Measurements from ENCODE around the gene JPH4.

Gene JPH4

DNA sequence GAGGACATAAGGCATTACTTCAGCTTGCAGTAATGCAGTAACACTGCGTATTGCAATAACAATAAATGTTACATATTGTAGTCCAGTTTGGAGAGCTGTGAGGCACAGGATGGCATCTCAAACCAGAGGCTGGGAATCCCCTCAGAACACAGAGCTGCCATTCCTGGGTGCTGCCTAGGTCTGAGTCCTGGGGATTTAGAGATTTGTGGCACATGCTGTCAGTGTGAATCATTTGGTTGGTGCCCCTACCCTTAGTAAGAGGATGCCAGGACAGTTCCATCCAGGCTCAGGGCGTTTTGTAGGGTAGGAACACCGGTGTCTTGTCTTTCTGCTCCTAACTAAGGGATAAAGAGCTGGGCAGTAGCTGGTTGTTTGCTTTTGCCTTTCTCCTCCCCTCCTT lies 49.6 kb downstream of the JPH4 start:
- TF ChIP-seq, protein P1, sequence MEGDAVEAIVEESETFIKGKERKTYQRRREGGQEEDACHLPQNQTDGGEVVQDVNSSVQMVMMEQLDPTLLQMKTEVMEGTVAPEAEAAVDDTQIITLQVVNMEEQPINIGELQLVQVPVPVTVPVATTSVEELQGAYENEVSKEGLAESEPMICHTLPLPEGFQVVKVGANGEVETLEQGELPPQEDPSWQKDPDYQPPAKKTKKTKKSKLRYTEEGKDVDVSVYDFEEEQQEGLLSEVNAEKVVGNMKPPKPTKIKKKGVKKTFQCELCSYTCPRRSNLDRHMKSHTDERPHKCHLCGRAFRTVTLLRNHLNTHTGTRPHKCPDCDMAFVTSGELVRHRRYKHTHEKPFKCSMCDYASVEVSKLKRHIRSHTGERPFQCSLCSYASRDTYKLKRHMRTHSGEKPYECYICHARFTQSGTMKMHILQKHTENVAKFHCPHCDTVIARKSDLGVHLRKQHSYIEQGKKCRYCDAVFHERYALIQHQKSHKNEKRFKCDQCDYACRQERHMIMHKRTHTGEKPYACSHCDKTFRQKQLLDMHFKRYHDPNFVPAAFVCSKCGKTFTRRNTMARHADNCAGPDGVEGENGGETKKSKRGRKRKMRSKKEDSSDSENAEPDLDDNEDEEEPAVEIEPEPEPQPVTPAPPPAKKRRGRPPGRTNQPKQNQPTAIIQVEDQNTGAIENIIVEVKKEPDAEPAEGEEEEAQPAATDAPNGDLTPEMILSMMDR (IDR thresholded peaks at IDR 0.05; ENCODE audit: low read depth, low read length): no peak
- no peak for DNase-seq (ENCODE audit: low read depth, low spot score)

DNA sequence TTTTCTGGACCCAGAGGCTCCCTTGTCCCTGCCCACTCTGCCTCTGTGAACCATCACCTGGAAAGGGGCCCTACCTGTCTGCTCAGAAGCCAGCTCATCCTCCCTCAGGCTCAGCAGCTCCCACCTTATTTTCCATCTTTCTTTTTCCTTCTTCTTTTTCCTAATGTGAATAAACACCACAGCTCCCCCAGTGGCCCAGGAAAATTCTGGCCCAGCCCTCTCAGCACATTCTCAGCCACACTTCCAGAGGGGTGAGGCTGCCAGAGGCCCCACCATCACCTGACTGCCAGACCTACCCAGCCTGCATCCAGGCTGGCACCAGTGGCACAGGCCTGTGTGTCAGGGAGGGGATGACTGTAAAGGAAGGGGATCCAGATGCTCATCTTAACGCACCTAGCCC lies 50.0 kb downstream of the JPH4 start:
- TF ChIP-seq, protein P1 (IDR thresholded peaks at IDR 0.05; ENCODE audit: low read depth, low read length): peak; percentile 31
- no peak for DNase-seq (ENCODE audit: low read depth, low spot score)
- in situ Hi-C loops (cut with HindIII; ENCODE audit: low sequenced_read_pairs): no loop called here
- no peak overlapping the region for H3K4me3 ChIP-seq (ENCODE audit: low read depth, low read length)

More for the DNA sequence above, 49.6 kb downstream of the JPH4 start:
- in situ Hi-C loops (cut with HindIII; ENCODE audit: low sequenced_read_pairs): no loop called here
- H3K4me3 ChIP-seq (ENCODE audit: low read depth, low read length): no peak overlapping the region

DNA sequence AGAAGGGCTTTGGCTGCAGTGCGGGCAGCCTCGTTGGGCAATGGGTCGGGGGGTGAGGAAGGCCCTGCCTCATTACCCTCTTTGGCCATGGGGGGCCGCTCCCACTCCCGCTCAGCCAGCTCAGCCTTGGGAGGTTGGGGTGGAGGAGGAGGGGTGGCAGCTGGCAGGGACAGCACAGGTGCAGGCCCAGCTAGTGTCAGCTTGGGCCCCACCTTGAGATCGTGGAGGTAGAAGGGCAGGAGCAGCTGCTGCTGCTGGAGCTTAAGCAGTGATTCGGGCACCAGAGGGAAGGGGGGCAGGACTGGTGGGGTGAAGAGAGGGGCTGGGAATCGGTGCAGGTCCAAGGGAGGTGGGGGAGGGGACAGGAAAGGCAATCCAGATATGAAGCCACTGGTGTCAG lies 53.0 kb downstream of the JPH4 start:
- TF ChIP-seq, protein P1 (IDR thresholded peaks at IDR 0.05; ENCODE audit: low read depth, low read length): no peak
- in situ Hi-C loops (cut with HindIII; ENCODE audit: low sequenced_read_pairs): no loop called here
- DNase-seq (ENCODE audit: low read depth, low spot score): no peak
- no peak overlapping the region for H3K4me3 ChIP-seq (ENCODE audit: low read depth, low read length)

DNA sequence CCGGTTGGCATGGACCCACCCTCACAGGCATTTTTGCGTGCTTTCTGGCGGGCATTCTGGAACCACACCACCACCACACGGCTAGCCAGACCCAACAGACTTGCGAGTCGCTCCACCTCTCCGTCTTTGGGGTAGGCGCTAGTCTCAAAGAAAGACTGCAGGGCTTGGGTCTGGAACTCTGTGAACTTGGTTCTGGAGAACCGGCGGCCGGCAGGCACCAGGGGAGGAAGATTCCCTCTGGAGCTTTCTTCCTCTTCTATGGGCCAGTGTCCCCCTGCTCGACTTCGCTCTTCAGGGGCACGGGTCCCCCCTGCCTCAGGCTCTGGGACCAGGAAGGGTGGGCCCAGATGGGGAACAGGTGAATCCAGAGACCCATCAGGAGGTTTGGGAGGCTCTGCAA lies 53.6 kb downstream of the JPH4 start:
- no peak for DNase-seq (ENCODE audit: low read depth, low spot score)
- in situ Hi-C loops (cut with HindIII; ENCODE audit: low sequenced_read_pairs): no loop called here
- TF ChIP-seq, protein P1 (IDR thresholded peaks at IDR 0.05; ENCODE audit: low read depth, low read length): no peak
- no peak overlapping the region for H3K4me3 ChIP-seq (ENCODE audit: low read depth, low read length)

DNA sequence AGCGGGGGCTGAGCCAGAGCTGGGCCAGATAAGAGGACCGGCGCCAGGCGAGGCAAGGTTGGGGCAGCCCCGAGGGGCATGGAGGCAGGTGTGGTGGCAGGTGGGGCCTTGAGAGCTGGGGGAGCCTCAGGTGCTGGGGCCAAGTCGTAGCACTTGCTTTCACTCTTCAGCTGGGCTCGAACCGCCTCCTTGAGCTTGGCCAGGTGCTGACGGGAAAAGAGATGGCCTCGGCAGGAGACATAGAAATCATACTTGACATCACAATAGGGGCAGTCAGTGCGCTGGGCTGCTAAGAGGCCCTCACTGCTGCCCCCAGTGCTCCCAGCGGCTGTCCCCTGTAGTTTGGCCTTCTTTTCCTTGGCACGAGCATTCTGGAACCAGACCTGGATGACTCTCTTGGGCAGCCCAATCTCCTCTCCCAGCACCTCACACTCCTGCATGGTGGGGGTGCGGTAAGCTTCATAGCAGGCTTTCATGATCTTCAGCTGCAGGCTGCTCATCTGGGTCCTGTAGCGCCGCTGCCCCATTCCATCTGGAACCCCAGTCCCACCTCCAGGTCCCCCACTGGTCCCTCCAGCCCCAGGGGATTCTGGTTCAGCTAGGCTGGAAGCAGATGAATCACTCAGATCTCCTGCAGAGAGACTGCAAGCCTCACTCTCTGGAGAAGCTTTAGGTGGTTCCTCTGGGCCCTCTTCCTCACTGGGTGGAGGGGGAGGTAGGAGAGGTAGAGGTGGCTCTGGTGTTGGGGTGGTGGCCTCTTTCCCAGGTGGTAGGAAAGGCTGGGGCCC lies 55.2 kb downstream of the JPH4 start:
- TF ChIP-seq, protein P1 (IDR thresholded peaks at IDR 0.05; ENCODE audit: low read depth, low read length): no peak
- H3K4me3 ChIP-seq (ENCODE audit: low read depth, low read length): no peak overlapping the region
- in situ Hi-C loops (cut with HindIII; ENCODE audit: low sequenced_read_pairs): no loop called here
- DNase-seq (ENCODE audit: low read depth, low spot score): no peak

DNA sequence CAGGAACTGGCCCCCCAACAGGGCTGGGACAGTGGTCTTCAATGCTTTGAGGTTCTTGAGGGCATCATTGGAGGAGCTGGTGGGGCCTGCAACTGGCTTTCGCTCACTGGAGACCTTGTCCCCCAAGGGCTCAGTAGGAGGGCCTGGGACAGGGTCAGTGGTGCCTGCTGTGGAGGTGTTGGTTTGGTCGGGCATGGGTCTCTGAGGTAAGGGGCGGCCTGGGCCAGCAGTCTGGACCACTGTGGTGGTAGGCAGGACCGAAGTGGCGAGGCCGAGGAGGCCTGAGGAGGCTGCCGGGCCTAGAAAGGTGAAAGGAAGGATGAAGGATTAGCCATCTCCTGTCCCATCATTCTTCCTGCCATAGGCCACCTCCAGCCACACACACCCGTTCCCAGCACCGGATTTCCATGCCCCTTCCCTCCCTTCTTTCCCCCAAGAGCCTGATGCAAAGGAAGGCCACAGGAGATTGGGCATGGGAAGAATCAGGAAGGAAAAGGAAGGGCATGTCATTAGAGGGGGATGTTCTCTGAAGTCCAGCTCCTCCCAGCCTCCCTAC lies 55.9 kb downstream of the JPH4 start:
- DNase-seq (ENCODE audit: low read depth, low spot score): no peak
- TF ChIP-seq, protein P1 (IDR thresholded peaks at IDR 0.05; ENCODE audit: low read depth, low read length): no peak
- in situ Hi-C loops (cut with HindIII; ENCODE audit: low sequenced_read_pairs): no loop called here
- H3K4me3 ChIP-seq (ENCODE audit: low read depth, low read length): no peak overlapping the region
